ENCODE results near the gene SRRM1. TPM values are rescaled to one million over a fixed set of nuclear protein-coding genes. Genes with fewer than 3 reads are reported as not detected.

SRRM1 gene
- total and polyA plus RNA-seq, 9 of the 15 experiments (the other 6 are each of a cell fraction or from before 2014, with no cell fraction given): 54.5 to 268 (median 115) TPM

DNA sequence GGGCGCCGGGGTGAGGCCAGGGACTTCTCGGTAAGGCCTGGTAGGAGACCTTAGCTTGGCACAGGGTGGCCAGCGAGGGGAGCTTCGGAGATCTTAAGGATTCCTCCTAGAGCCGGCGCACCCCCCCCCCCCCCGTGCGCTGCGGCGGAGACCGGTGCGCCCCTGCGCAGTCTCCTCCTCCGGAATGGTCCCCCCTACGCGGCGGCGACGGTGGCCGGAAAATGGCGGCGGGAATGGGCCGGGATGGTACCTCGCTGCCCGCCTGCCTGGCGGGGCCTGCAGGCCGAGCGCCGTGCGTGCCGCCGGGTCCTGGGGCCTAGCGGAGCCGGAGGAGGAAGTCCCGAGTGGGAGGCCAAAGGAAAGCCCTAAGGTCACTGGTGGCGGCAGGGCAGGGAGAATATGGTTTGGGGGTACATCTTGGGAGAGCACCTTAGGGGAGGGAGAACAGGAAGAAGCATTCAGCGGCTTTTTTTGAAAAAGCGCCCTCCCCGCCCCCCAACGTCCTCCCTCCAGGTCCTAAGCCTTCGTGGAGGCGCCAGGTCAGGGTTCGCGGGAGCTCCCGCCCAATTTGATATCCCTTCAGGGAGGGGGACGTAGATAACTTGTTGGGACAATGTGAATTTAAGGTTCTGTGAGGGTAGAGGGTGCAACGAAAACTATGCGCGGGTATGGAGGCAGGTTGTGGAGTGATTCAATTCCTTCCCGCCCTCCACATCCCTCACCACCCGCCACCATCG lies 429 bp downstream of the SRRM1 start (continued):
- TF ChIP-seq CBFB (CRISPR knock-in tag; IDR thresholded peaks at IDR 0.05) (no peak), CEBPB (tag; IDR thresholded peaks at IDR 0.05) (no peak), KDM5B (IDR thresholded peaks at IDR 0.05; ENCODE audit: insufficient replicate concordance, low read depth, low read length) (no peak), BHLHE40 (IDR thresholded peaks at IDR 0.05; ENCODE audit: low read length) (no peak), NUFIP1 (IDR thresholded peaks at IDR 0.05; ENCODE audit: partially characterized antibody) (no peak), PTTG1 (tag; IDR thresholded peaks at IDR 0.05; ENCODE audit: low read depth) (no peak), ZNF830 (CRISPR knock-in tag; IDR thresholded peaks at IDR 0.05) (no peak), NFATC3 (IDR thresholded peaks at IDR 0.05) (no peak), MCM2 (IDR thresholded peaks at IDR 0.05; ENCODE audit: low read depth) (no peak), ZNF146 (CRISPR knock-in tag; IDR thresholded peaks at IDR 0.05; ENCODE audit: unreplicated experiment) (no peak), MBD2 (IDR thresholded peaks at IDR 0.05; ENCODE audit: borderline replicate concordance, low read depth) (no peak), PTRF (tag; IDR thresholded peaks at IDR 0.05) (no peak), ELF2 (CRISPR knock-in tag; IDR thresholded peaks at IDR 0.05) (no peak), RFX1 (IDR thresholded peaks at IDR 0.05) (no peak), TAF9B (IDR thresholded peaks at IDR 0.05; ENCODE audit: partially characterized antibody) (no peak), ZNF785 (CRISPR knock-in tag; IDR thresholded peaks at IDR 0.05) (no peak), IFI16 (CRISPR knock-in tag; IDR thresholded peaks at IDR 0.05) (no peak), ZNF76 (CRISPR knock-in tag; IDR thresholded peaks at IDR 0.05; ENCODE audit: borderline replicate concordance) (no peak), ESRRA (IDR thresholded peaks at IDR 0.05; ENCODE audit: borderline replicate concordance, low read depth) (no peak; the same call in 1 of the 2 replicates), MEIS2 (IDR thresholded peaks at IDR 0.05; ENCODE audit: partially characterized antibody) (no peak), NR2C1 (IDR thresholded peaks at IDR 0.05) (peak; percentile 63; the same call in 1 of the 2 replicates), NR2C1 (tag; IDR thresholded peaks at IDR 0.05) (peak; percentile 33; the same call in 1 of the 2 replicates), TARDBP (IDR thresholded peaks at IDR 0.05) (no peak), HCFC1 (IDR thresholded peaks at IDR 0.05; ENCODE audit: low read depth, low read length) (no peak), ZNF124 (CRISPR knock-in tag; IDR thresholded peaks at IDR 0.05) (no peak), TEAD1 (CRISPR knock-in tag; IDR thresholded peaks at IDR 0.05) (no peak; a peak in 1 of 4 replicates), RFX7 (CRISPR knock-in tag; IDR thresholded peaks at IDR 0.05) (no peak), ZEB2 (IDR thresholded peaks at IDR 0.05) (no peak), ELF1 (tag; IDR thresholded peaks at IDR 0.05) (no peak; the same call in 1 of the 2 replicates), ZNF274 (IDR thresholded peaks at IDR 0.05; ENCODE audit: borderline replicate concordance, low read depth, low read length) (no peak), ZNF311 (CRISPR knock-in tag; IDR thresholded peaks at IDR 0.05) (no peak)
- TF ChIP-seq, protein P1, sequence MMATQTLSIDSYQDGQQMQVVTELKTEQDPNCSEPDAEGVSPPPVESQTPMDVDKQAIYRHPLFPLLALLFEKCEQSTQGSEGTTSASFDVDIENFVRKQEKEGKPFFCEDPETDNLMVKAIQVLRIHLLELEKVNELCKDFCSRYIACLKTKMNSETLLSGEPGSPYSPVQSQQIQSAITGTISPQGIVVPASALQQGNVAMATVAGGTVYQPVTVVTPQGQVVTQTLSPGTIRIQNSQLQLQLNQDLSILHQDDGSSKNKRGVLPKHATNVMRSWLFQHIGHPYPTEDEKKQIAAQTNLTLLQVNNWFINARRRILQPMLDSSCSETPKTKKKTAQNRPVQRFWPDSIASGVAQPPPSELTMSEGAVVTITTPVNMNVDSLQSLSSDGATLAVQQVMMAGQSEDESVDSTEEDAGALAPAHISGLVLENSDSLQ (IDR thresholded peaks at IDR 0.05): no peak
- TF ChIP-seq, protein P2, sequence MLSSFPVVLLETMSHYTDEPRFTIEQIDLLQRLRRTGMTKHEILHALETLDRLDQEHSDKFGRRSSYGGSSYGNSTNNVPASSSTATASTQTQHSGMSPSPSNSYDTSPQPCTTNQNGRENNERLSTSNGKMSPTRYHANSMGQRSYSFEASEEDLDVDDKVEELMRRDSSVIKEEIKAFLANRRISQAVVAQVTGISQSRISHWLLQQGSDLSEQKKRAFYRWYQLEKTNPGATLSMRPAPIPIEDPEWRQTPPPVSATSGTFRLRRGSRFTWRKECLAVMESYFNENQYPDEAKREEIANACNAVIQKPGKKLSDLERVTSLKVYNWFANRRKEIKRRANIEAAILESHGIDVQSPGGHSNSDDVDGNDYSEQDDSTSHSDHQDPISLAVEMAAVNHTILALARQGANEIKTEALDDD (IDR thresholded peaks at IDR 0.05): no peak
